ENCODE data around the gene WNT5B. TPM values are rescaled to one million over a fixed set of nuclear protein-coding genes. Genes with fewer than 3 reads are reported as not detected.

WNT5B gene
- total RNA-seq, 2 donors from 2014 or later = 0.71 to 6.1 TPM

GRCh38 chr12:1655225-1655788 lies 26.3 kb downstream of the WNT5B start:
- Mint-ChIP-seq H3K36me3 (ENCODE audit: low read depth) (no peaks in the 10 kb centered on the region), H3K9me3 (no peaks in the 10 kb centered on the region), H3K27me3 (ENCODE audit: insufficient read depth) (peaks cover 53% of the 10 kb centered on the region), H3K4me1 (peaks cover 8% of the 10 kb centered on the region), H3K4me3 (no peak overlapping the region), H3K27ac (no peak overlapping the region)
- DNase-seq = peak; percentile 51
- TF ChIP-seq CTCF (conservative IDR thresholded peaks at IDR 0.05) = no peak
- H3K36me3 ChIP-seq (ENCODE audit: control insufficient read depth, insufficient read depth, low read length) = no peaks in the 10 kb centered on the region
- H3K9ac ChIP-seq (ENCODE audit: extremely low read depth, low read length, poor library complexity, severe bottlenecking) = no peak overlapping the region
- WGBS, 2 experiments (ENCODE audit: insufficient coverage in 1 of 2, insufficient read length in 1 of 2) = 86% methylated on average over 5 to 6 of the region's 6 CpGs
- no peaks in the 10 kb centered on the region for H3K9me3 ChIP-seq (ENCODE audit: control insufficient read depth, low read length)
- no peaks in the 10 kb centered on the region for H3K4me1 ChIP-seq (ENCODE audit: control insufficient read depth, insufficient read depth, low read length)
- no peak overlapping the region for H3K27ac ChIP-seq (ENCODE audit: low read depth, low read length)
- no peaks in the 10 kb centered on the region for H3K27me3 ChIP-seq (ENCODE audit: control insufficient read depth, insufficient read depth, low read length, poor library complexity, severe bottlenecking)
- no peak overlapping the region for H3K4me3 ChIP-seq (ENCODE audit: low read length)

- Histone ChIP-seq H3K9ac (ENCODE audit: extremely low read depth, low read length, poor library complexity, severe bottlenecking) (no peak overlapping the region), H3K27ac (ENCODE audit: low read depth, low read length) (no peak overlapping the region), H3K27me3 (ENCODE audit: control insufficient read depth, insufficient read depth, low read length, poor library complexity, severe bottlenecking) (no peaks in the 10 kb centered on the region), H3K4me3 (ENCODE audit: low read length) (no peak overlapping the region), H3K36me3 (ENCODE audit: control insufficient read depth, insufficient read depth, low read length) (no peaks in the 10 kb centered on the region), H3K9me3 (ENCODE audit: control insufficient read depth, low read length) (no peaks in the 10 kb centered on the region), H3K4me1 (ENCODE audit: control insufficient read depth, insufficient read depth, low read length) (no peaks in the 10 kb centered on the region)
- H3K27me3 Mint-ChIP-seq (ENCODE audit: insufficient read depth) = peaks cover 60% of the 10 kb centered on the region
- DNase-seq = peak; percentile 49
- H3K9me3 Mint-ChIP-seq = no peaks in the 10 kb centered on the region
- H3K36me3 Mint-ChIP-seq (ENCODE audit: low read depth) = no peaks in the 10 kb centered on the region
- no peak overlapping the region for H3K4me3 Mint-ChIP-seq
- WGBS, 2 experiments (ENCODE audit: insufficient coverage in 1 of 2, insufficient read length in 1 of 2) = 91 to 93% methylated on average over 6 to 12 of the region's 12 CpGs
- no peak overlapping the region for H3K27ac Mint-ChIP-seq
- no peak for TF ChIP-seq CTCF (conservative IDR thresholded peaks at IDR 0.05)
- H3K4me1 Mint-ChIP-seq = no peaks in the 10 kb centered on the region
Observed at GRCh38 chr12:1656902-1657301, 27.9 kb downstream of the WNT5B start.

GRCh38 chr12:1657688-1658087 lies 28.7 kb downstream of the WNT5B start:
- H3K9me3 ChIP-seq (ENCODE audit: control insufficient read depth, low read length) = no peaks in the 10 kb centered on the region
- no peak overlapping the region for H3K9ac ChIP-seq (ENCODE audit: extremely low read depth, low read length, poor library complexity, severe bottlenecking)
- H3K27ac ChIP-seq (ENCODE audit: low read depth, low read length) = no peak overlapping the region
- Mint-ChIP-seq H3K4me1 (no peaks in the 10 kb centered on the region), H3K27ac (no peak overlapping the region), H3K36me3 (ENCODE audit: low read depth) (no peaks in the 10 kb centered on the region), H3K27me3 (ENCODE audit: insufficient read depth) (peaks cover 64% of the 10 kb centered on the region), H3K9me3 (peaks cover 1% of the 10 kb centered on the region), H3K4me3 (no peak overlapping the region)
- H3K4me3 ChIP-seq (ENCODE audit: low read length) = no peak overlapping the region
- H3K27me3 ChIP-seq (ENCODE audit: control insufficient read depth, insufficient read depth, low read length, poor library complexity, severe bottlenecking) = no peaks in the 10 kb centered on the region
- no peaks in the 10 kb centered on the region for H3K4me1 ChIP-seq (ENCODE audit: control insufficient read depth, insufficient read depth, low read length)
- no peak for TF ChIP-seq CTCF (conservative IDR thresholded peaks at IDR 0.05)
- H3K36me3 ChIP-seq (ENCODE audit: control insufficient read depth, insufficient read depth, low read length) = no peaks in the 10 kb centered on the region
- DNase-seq = no peak
- 60 to 89% methylated on average over 1 of the region's 1 CpG for WGBS, 2 experiments (ENCODE audit: insufficient coverage in 1 of 2, insufficient read length in 1 of 2)
